HEK293 (cell line): ENCODE results near the gene PRRT1B.
"Not testable (repeated sequence)": the region's sequence is repeated elsewhere in the genome, so short reads cannot be mapped to it uniquely, and the experiment has no call there.

ENCODE experiments used
- CTCF ChIA-PET: fragments of 350-600 bp; formaldehyde crosslinking; extraction: SDS; loops from one replicate; lab custom pipeline; 2021; ENCODE audit warnings: antibody characterized with exemption; lab: Yijun Ruan, JAX
- POLR2A ChIA-PET: fragments of 300-600 bp; formaldehyde crosslinking; extraction: SDS; loops from one replicate; lab custom pipeline; 2020; ENCODE audit warnings: antibody characterized with exemption, inconsistent platforms; lab: Yijun Ruan, JAX
- H3K27ac ChIP-seq: fragments of 200-500 bp; sonication (Bioruptor generic); 2 replicates; pipeline ENCODE4 v1.5.1; 2014; ENCODE audit warnings: low read depth, low read length, control low read depth, inconsistent platforms; ENCODE audit errors: extremely low read depth
- H3K36me3 ChIP-seq, 2 experiments: fragments of 200-500 bp in 1 of 2; sonication (Bioruptor generic) in 1 of 2; 1 replicate in 1 of 2; 2 replicates in 1 of 2; pipeline ENCODE4 v1.5.1; 2014 to 2017; ENCODE audit warnings: inconsistent platforms in 2 of 2, low read length in 2 of 2; ENCODE audit not compliant: control insufficient read depth in 2 of 2, insufficient read depth in 1 of 2
- H3K4me1 ChIP-seq: fragments of 200-500 bp; sonication (Bioruptor generic); 2 replicates; pipeline ENCODE4 v1.5.1; 2014; ENCODE audit warnings: mild to moderate bottlenecking, low read length, inconsistent platforms; ENCODE audit not compliant: control insufficient read depth, insufficient read depth
- H3K4me3 ChIP-seq: 2 replicates; pipeline ENCODE4 v1.5.1; 2011; ENCODE audit warnings: low read depth, mild to moderate bottlenecking, control low read depth, low read length, moderate library complexity
- H3K9me3 ChIP-seq: fragments of 200-500 bp; sonication (Bioruptor generic); 2 replicates; pipeline ENCODE4 v1.5.1; 2014; ENCODE audit warnings: low read depth, low read length, inconsistent platforms; ENCODE audit not compliant: control insufficient read depth, insufficient read depth
- ATF2 ChIP-seq: fragments of 450-650 bp; formaldehyde crosslinking; IDR thresholded peaks from 2 replicates; pipeline ENCODE4 v1.5.1; 2016; ENCODE audit warnings: missing biosample characterization, missing genetic modification characterization, low read depth
- GLI4 ChIP-seq: fragments of 450-650 bp; formaldehyde crosslinking; IDR thresholded peaks from 2 replicates; pipeline ENCODE4 v1.5.1; 2016; ENCODE audit warnings: missing biosample characterization, missing genetic modification characterization
- PRDM10 ChIP-seq: fragments of 450-650 bp; formaldehyde crosslinking; IDR thresholded peaks from 2 replicates; pipeline ENCODE4 v1.5.1; 2016; ENCODE audit warnings: missing biosample characterization, missing genetic modification characterization
- SP2 ChIP-seq: fragments of 450-650 bp; formaldehyde crosslinking; IDR thresholded peaks from 2 replicates; pipeline ENCODE4 v1.5.1; 2016; ENCODE audit warnings: missing biosample characterization, missing genetic modification characterization
- ZBTB21 ChIP-seq: fragments of 450-650 bp; formaldehyde crosslinking; IDR thresholded peaks from 2 replicates; pipeline ENCODE4 v1.5.1; 2017; ENCODE audit warnings: missing biosample characterization, missing genetic modification characterization
- ZNF112 ChIP-seq: fragments of 450-650 bp; formaldehyde crosslinking; IDR thresholded peaks from 2 replicates; pipeline ENCODE4 v1.5.0; 2017; ENCODE audit warnings: missing biosample characterization, missing genetic modification characterization
- ZNF146 ChIP-seq: fragments of 450-650 bp; formaldehyde crosslinking; IDR thresholded peaks from 2 replicates; pipeline ENCODE4 v1.5.1; 2016; ENCODE audit warnings: missing biosample characterization, missing genetic modification characterization
- ZNF18 ChIP-seq: fragments of 450-650 bp; formaldehyde crosslinking; IDR thresholded peaks from 2 replicates; pipeline ENCODE4 v1.5.1; 2016; ENCODE audit warnings: missing biosample characterization, missing genetic modification characterization
- ZNF184 ChIP-seq: fragments of 450-650 bp; IDR thresholded peaks from 2 replicates; pipeline ENCODE4 v1.5.1; 2018; ENCODE audit warnings: missing biosample characterization, mild to moderate bottlenecking, missing genetic modification characterization
- ZNF2 ChIP-seq: fragments of 450-650 bp; formaldehyde crosslinking; IDR thresholded peaks from 2 replicates; pipeline ENCODE4 v1.5.1; 2016; ENCODE audit warnings: missing biosample characterization, missing genetic modification characterization
- ZNF223 ChIP-seq: fragments of 450-650 bp; formaldehyde crosslinking; IDR thresholded peaks from 2 replicates; pipeline ENCODE4 v1.5.1; 2016; ENCODE audit warnings: missing biosample characterization, missing genetic modification characterization
- ZNF248 ChIP-seq: fragments of 450-650 bp; formaldehyde crosslinking; IDR thresholded peaks from 2 replicates; pipeline ENCODE4 v1.5.1; 2017; ENCODE audit warnings: missing biosample characterization, missing genetic modification characterization
- ZNF335 ChIP-seq: fragments of 450-650 bp; formaldehyde crosslinking; conservative IDR thresholded peaks from 2 replicates; pipeline ENCODE4 v1.5.1; 2016; ENCODE audit warnings: missing biosample characterization, missing genetic modification characterization
- ZNF488 ChIP-seq: fragments of 450-650 bp; formaldehyde crosslinking; IDR thresholded peaks from 2 replicates; pipeline ENCODE4 v1.5.1; 2016; ENCODE audit warnings: missing biosample characterization, missing genetic modification characterization
- ZNF529 ChIP-seq: fragments of 450-650 bp; formaldehyde crosslinking; IDR thresholded peaks from 2 replicates; pipeline ENCODE4 v1.5.1; 2017; ENCODE audit warnings: missing genetic modification characterization, missing biosample characterization; ENCODE audit not compliant: insufficient replicate concordance
- ZSCAN16 ChIP-seq: fragments of 450-650 bp; formaldehyde crosslinking; IDR thresholded peaks from 2 replicates; pipeline ENCODE4 v1.5.1; 2016; ENCODE audit warnings: missing biosample characterization, missing genetic modification characterization
- ZSCAN4 ChIP-seq: fragments of 450-650 bp; formaldehyde crosslinking; IDR thresholded peaks from 2 replicates; pipeline ENCODE4 v1.5.1; 2017; ENCODE audit warnings: missing biosample characterization, missing genetic modification characterization
- TF ChIP-seq, protein P1 (sequence below): fragments of 450-650 bp; formaldehyde crosslinking; IDR thresholded peaks from 2 replicates; pipeline ENCODE4 v1.5.1; 2016; ENCODE audit warnings: missing biosample characterization, missing genetic modification characterization
- TF ChIP-seq, protein P2 (sequence below): fragments of 450-650 bp; formaldehyde crosslinking; IDR thresholded peaks from 2 replicates; pipeline ENCODE4 v1.5.1; 2016; ENCODE audit warnings: missing biosample characterization, missing genetic modification characterization, borderline replicate concordance

The PRRT1B gene

DNA sequence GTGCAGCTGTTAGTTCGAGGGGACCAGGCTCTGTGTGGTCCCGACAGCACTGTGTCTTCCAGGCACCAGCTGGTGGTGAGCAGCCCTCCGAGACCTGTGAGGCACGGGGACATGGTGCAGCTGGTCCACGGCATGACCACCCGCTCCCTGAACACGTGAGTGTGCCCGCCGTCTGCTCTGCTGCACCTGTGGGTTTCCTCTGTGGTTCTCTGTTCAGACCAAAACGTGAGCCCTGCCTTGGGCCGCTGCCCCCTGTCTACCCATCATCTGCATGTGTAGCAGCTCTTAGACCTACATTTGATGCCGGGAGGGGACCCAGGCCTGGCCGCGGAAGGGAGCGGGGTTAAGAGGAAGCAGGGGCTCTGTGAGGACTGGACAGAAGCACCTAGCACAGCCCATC is 32.1 kb upstream of the PRRT1B start:
- Histone ChIP-seq H3K9me3 (no peaks in the 10 kb centered on the region), H3K4me1 (no peaks in the 10 kb centered on the region), H3K27ac (no peak overlapping the region), H3K36me3 (peaks cover 17 to 96% of the 10 kb centered on the region in 2 experiments), H3K4me3 (no peak overlapping the region)
- ChIA-PET POLR2A (no interaction called here), CTCF (interaction anchor here (0.7 kb wide), 1 partner anchor 162 kb away, joined by 4 read pairs; no protein-coding TSS in a partner anchor)
- TF ChIP-seq, protein P1, sequence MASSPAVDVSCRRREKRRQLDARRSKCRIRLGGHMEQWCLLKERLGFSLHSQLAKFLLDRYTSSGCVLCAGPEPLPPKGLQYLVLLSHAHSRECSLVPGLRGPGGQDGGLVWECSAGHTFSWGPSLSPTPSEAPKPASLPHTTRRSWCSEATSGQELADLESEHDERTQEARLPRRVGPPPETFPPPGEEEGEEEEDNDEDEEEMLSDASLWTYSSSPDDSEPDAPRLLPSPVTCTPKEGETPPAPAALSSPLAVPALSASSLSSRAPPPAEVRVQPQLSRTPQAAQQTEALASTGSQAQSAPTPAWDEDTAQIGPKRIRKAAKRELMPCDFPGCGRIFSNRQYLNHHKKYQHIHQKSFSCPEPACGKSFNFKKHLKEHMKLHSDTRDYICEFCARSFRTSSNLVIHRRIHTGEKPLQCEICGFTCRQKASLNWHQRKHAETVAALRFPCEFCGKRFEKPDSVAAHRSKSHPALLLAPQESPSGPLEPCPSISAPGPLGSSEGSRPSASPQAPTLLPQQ (tag by site-specific recombination) = no peak
- TF ChIP-seq ATF2 (tag by site-specific recombination) (no peak), GLI4 (no peak), ZNF184 (tag by site-specific recombination) (no peak), ZNF488 (no peak), ZBTB21 (tag by site-specific recombination) (no peak), ZNF335 (tag by site-specific recombination) (no peak), ZNF223 (tag by site-specific recombination) (no peak), ZNF248 (no peak), ZSCAN16 (tag by site-specific recombination) (no peak), ZNF2 (no peak), ZNF112 (tag by site-specific recombination) (no peak), ZNF529 (tag by site-specific recombination) (no peak), SP2 (tag by site-specific recombination) (no peak), ZNF18 (tag by site-specific recombination) (no peak), ZNF146 (tag by site-specific recombination) (no peak), PRDM10 (tag by site-specific recombination) (no peak), ZSCAN4 (tag by site-specific recombination) (no peak)
- TF ChIP-seq, protein P2, sequence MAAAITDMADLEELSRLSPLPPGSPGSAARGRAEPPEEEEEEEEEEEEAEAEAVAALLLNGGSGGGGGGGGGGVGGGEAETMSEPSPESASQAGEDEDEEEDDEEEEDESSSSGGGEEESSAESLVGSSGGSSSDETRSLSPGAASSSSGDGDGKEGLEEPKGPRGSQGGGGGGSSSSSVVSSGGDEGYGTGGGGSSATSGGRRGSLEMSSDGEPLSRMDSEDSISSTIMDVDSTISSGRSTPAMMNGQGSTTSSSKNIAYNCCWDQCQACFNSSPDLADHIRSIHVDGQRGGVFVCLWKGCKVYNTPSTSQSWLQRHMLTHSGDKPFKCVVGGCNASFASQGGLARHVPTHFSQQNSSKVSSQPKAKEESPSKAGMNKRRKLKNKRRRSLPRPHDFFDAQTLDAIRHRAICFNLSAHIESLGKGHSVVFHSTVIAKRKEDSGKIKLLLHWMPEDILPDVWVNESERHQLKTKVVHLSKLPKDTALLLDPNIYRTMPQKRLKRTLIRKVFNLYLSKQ = no peak

DNA sequence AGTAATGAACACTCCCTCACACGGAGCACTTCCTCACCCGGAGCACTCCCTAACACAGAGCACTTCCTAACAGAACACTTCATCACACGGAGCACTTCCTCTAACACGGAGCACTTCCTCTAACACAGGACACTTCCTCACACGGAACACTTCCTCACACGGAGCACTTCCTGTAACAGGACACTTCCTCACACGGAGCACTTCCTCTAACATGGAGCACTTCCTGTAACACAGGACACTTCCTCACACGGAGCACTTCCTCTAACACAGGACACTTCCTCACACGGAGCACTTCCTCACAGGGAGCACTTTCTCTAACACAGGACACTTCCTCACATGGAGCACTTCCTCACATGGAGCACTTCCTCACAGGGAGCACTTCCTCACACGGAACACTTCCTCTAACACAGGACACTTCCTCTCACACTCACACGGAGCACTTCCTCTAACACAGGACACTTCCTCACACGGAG is 29.7 kb upstream of the PRRT1B start:
- H3K27ac ChIP-seq, H3K4me1 ChIP-seq, H3K9me3 ChIP-seq, H3K4me3 ChIP-seq, CTCF ChIA-PET, POLR2A ChIA-PET: not testable (repeated sequence)
- H3K36me3 ChIP-seq = peaks cover 12 to 99% of the 10 kb centered on the region in 2 experiments
